ENCODE data around the gene ATAD3A. TPM values are rescaled to one million over a fixed set of nuclear protein-coding genes. Genes with fewer than 3 reads are reported as not detected.
A peak's percentile ranks its signal among the peaks of the same experiment; 100 is the strongest.
"Not testable (repeated sequence)": the region's sequence is repeated elsewhere in the genome, so short reads cannot be mapped to it uniquely, and the experiment has no call there.

The ATAD3A gene
- total RNA-seq, 1 donor from 2014 or later = 32.1 TPM

GRCh38 chr1:1471389-1472052 is 40.4 kb upstream of the ATAD3A start, which contains the start of gene ATAD3B:
ATAD3B (plus strand) TSS chr1:1471765; CDS start chr1:1471885, 120 bp downstream.
- no peak for TF ChIP-seq CTCF (IDR thresholded peaks at IDR 0.05; ENCODE audit: partially characterized antibody, unreplicated experiment)
- peak within 1 kb of the TSS; percentile 84 for H3K27ac Mint-ChIP-seq (ENCODE audit: unreplicated experiment)
- H3K36me3 Mint-ChIP-seq (ENCODE audit: unreplicated experiment) = no peaks in the 10 kb centered on the region
- peaks cover 11% of the 10 kb centered on the region for H3K27me3 Mint-ChIP-seq (ENCODE audit: unreplicated experiment)
- H3K4me1 Mint-ChIP-seq (ENCODE audit: low read depth, unreplicated experiment) = peaks cover 12% of the 10 kb centered on the region
- DNase-seq = peak; percentile 93
- peaks cover 6% of the 10 kb centered on the region for H3K9me3 Mint-ChIP-seq (ENCODE audit: unreplicated experiment)
- peak within 1 kb of the TSS; percentile 94 for H3K4me3 Mint-ChIP-seq (ENCODE audit: unreplicated experiment)

- H3K27me3 Mint-ChIP-seq (ENCODE audit: unreplicated experiment) = peaks cover 14% of the 10 kb centered on the region
- not testable (repeated sequence) for H3K9me3 Mint-ChIP-seq (ENCODE audit: unreplicated experiment); H3K36me3 Mint-ChIP-seq (ENCODE audit: unreplicated experiment); H3K27ac Mint-ChIP-seq (ENCODE audit: unreplicated experiment); DNase-seq
- H3K4me1 Mint-ChIP-seq (ENCODE audit: low read depth, unreplicated experiment) = peaks cover 12% of the 10 kb centered on the region
- peak overlapping the region; percentile 88 for H3K4me3 Mint-ChIP-seq (ENCODE audit: unreplicated experiment)
Measured at GRCh38 chr1:1472053-1472876, 39.7 kb upstream of the ATAD3A start.

- DNase-seq; H3K36me3 Mint-ChIP-seq (ENCODE audit: unreplicated experiment); H3K9me3 Mint-ChIP-seq (ENCODE audit: unreplicated experiment); H3K4me3 Mint-ChIP-seq (ENCODE audit: unreplicated experiment); H3K27me3 Mint-ChIP-seq (ENCODE audit: unreplicated experiment); H3K4me1 Mint-ChIP-seq (ENCODE audit: low read depth, unreplicated experiment); H3K27ac Mint-ChIP-seq (ENCODE audit: unreplicated experiment): not testable (repeated sequence)
Measured at GRCh38 chr1:1476011-1476410, 36.0 kb upstream of the ATAD3A start.

GRCh38 chr1:1477206-1477605 is 34.8 kb upstream of the ATAD3A start:
- no peak overlapping the region for H3K4me3 Mint-ChIP-seq (ENCODE audit: unreplicated experiment)
- no peaks in the 10 kb centered on the region for H3K4me1 Mint-ChIP-seq (ENCODE audit: low read depth, unreplicated experiment)
- H3K36me3 Mint-ChIP-seq (ENCODE audit: unreplicated experiment) = peaks cover 4% of the 10 kb centered on the region
- no peak for DNase-seq
- no peak for TF ChIP-seq CTCF (IDR thresholded peaks at IDR 0.05; ENCODE audit: partially characterized antibody, unreplicated experiment)
- H3K27me3 Mint-ChIP-seq (ENCODE audit: unreplicated experiment) = peaks cover 5% of the 10 kb centered on the region
- H3K9me3 Mint-ChIP-seq (ENCODE audit: unreplicated experiment) = peaks cover 6% of the 10 kb centered on the region
- H3K27ac Mint-ChIP-seq (ENCODE audit: unreplicated experiment) = no peak overlapping the region

GRCh38 chr1:1479547-1480487 is 32.1 kb upstream of the ATAD3A start:
- Mint-ChIP-seq H3K4me3 (ENCODE audit: unreplicated experiment) (peak overlapping the region; percentile 11), H3K27ac (ENCODE audit: unreplicated experiment) (peak overlapping the region; percentile 55), H3K36me3 (ENCODE audit: unreplicated experiment) (peaks cover 4% of the 10 kb centered on the region), H3K9me3 (ENCODE audit: unreplicated experiment) (peaks cover 6% of the 10 kb centered on the region), H3K4me1 (ENCODE audit: low read depth, unreplicated experiment) (no peaks in the 10 kb centered on the region), H3K27me3 (ENCODE audit: unreplicated experiment) (peaks cover 5% of the 10 kb centered on the region)
- no peak for TF ChIP-seq CTCF (IDR thresholded peaks at IDR 0.05; ENCODE audit: partially characterized antibody, unreplicated experiment)
- DNase-seq = no peak

- not testable (repeated sequence) for H3K27me3 Mint-ChIP-seq (ENCODE audit: unreplicated experiment); H3K9me3 Mint-ChIP-seq (ENCODE audit: unreplicated experiment); H3K27ac Mint-ChIP-seq (ENCODE audit: unreplicated experiment); H3K4me3 Mint-ChIP-seq (ENCODE audit: unreplicated experiment); DNase-seq; H3K4me1 Mint-ChIP-seq (ENCODE audit: low read depth, unreplicated experiment); H3K36me3 Mint-ChIP-seq (ENCODE audit: unreplicated experiment)
Measured at GRCh38 chr1:1480488-1480867, 31.5 kb upstream of the ATAD3A start.

- H3K4me3 Mint-ChIP-seq (ENCODE audit: unreplicated experiment); H3K9me3 Mint-ChIP-seq (ENCODE audit: unreplicated experiment); H3K4me1 Mint-ChIP-seq (ENCODE audit: low read depth, unreplicated experiment); H3K27me3 Mint-ChIP-seq (ENCODE audit: unreplicated experiment); H3K36me3 Mint-ChIP-seq (ENCODE audit: unreplicated experiment); DNase-seq; H3K27ac Mint-ChIP-seq (ENCODE audit: unreplicated experiment): not testable (repeated sequence)
Measured at GRCh38 chr1:1481811-1482210, 30.2 kb upstream of the ATAD3A start.
